GM12878 (cell line): ENCODE data around the gene TRIM67. TPM values are rescaled to one million over a fixed set of nuclear protein-coding genes. Genes with fewer than 3 reads are reported as not detected.

Experiments used
- ATAC-seq: fragments of 200-7000 bp; cut with Tn5 transposase; 3 replicates; pipeline ENCODE4 v1.9.1; 2020; ENCODE audit warnings: mild to moderate bottlenecking, moderate library complexity
- BruUV-seq: library from RNA; stranded (reverse); fragments of 400-500 nt; replicated peaks from 2 replicates; lab custom pipeline; 2021; lab: Mats Ljungman, UMichigan
- CTCF ChIA-PET: fragments of 300-600 bp; sonication (Branson Sonifier 250); formaldehyde crosslinking; extraction: SDS; loops from one replicate; lab custom pipeline; 2021; ENCODE audit warnings: inconsistent platforms; lab: Yijun Ruan, JAX
- POLR2A ChIA-PET: fragments of 350-600 bp; formaldehyde crosslinking; extraction: SDS; loops from one replicate; lab custom pipeline; 2021; ENCODE audit warnings: inconsistent platforms; lab: Charles Lee
- RAD21 ChIA-PET: fragments of 300-600 bp; sonication (Branson Sonifier 250); formaldehyde crosslinking; loops from one replicate; lab custom pipeline; 2023; ENCODE audit warnings: antibody characterized with exemption; ENCODE audit not compliant: unreplicated experiment; lab: Charles Lee
- SMC1A ChIA-PET: fragments of 300-600 bp; sonication (Branson Sonifier 250); formaldehyde crosslinking; loops from one replicate; lab custom pipeline; 2023; ENCODE audit not compliant: unreplicated experiment, uncharacterized antibody; lab: Charles Lee
- DNase-seq: peaks from one replicate; pipeline ENCODE4 v3.0.0-alpha.2; 2011; ENCODE audit warnings: low read depth, low spot score
- FAIRE-seq: peaks from 3 replicates; lab custom pipeline; 2011; peaks lifted over from hg19 to GRCh38; lab: Jason Lieb, UNC
- H2AFZ ChIP-seq: 2 replicates; pipeline ENCODE4 v1.6.0; 2011; ENCODE audit warnings: low read depth, low read length, control low read depth; ENCODE audit not compliant: control insufficient read depth
- H3K27ac ChIP-seq: 2 replicates; pipeline ENCODE4 v1.5.1; 2011; ENCODE audit warnings: control low read depth; ENCODE audit not compliant: control insufficient read depth, insufficient read depth
- H3K27me3 ChIP-seq, 2 experiments: replicated peaks in 1 of 2; 2 replicates each; pipeline versions ENCODE4 v1.6.0 to v1.6.1; 2011; ENCODE audit warnings: low read length in 1 of 2; ENCODE audit not compliant: control insufficient read depth in 2 of 2, insufficient read depth in 2 of 2
- H3K36me3 ChIP-seq, 2 experiments: 2 replicates each; pipeline ENCODE4 v1.5.1; 2011; ENCODE audit warnings: low read length in 1 of 2; ENCODE audit not compliant: control insufficient read depth in 2 of 2, insufficient read depth in 2 of 2
- H3K4me1 ChIP-seq: 2 replicates; pipeline ENCODE4 v1.6.1; 2011; ENCODE audit warnings: mild to moderate bottlenecking, low read length, moderate library complexity, mixed read lengths; ENCODE audit not compliant: control insufficient read depth, insufficient read depth
- H3K4me2 ChIP-seq: 2 replicates; pipeline ENCODE4 v1.6.0; 2011; ENCODE audit warnings: control low read depth; ENCODE audit not compliant: control insufficient read depth, insufficient read depth
- H3K4me3 ChIP-seq: fragments of 200-600 bp; sonication (generic); 2 replicates; pipeline ENCODE4 v1.5.1; 2016
- H3K79me2 ChIP-seq: 2 replicates; pipeline ENCODE4 v1.6.0; 2011; ENCODE audit warnings: low read length; ENCODE audit not compliant: control insufficient read depth, insufficient read depth
- H3K9ac ChIP-seq: 2 replicates; pipeline ENCODE4 v1.8.0; 2011; ENCODE audit warnings: low read length, control low read depth, mixed read lengths; ENCODE audit not compliant: control insufficient read depth, insufficient read depth
- H3K9me3 ChIP-seq: replicated peaks from 3 replicates; pipeline ENCODE4 v1.5.1; 2011; ENCODE audit warnings: mild to moderate bottlenecking, low read length; ENCODE audit not compliant: control insufficient read depth, insufficient read depth
- H4K20me1 ChIP-seq: 2 replicates; pipeline ENCODE4 v1.6.0; 2011; ENCODE audit not compliant: control insufficient read depth, insufficient read depth
- BHLHE40 ChIP-seq, 2 experiments: fragments of 450-650 bp in 1 of 2; IDR thresholded peaks; 2 replicates each; pipeline ENCODE4 v1.6.1; 2011 to 2017; ENCODE audit warnings: low read depth in 2 of 2, borderline replicate concordance in 1 of 2, improper control_type of control experiment in 1 of 2, low read length in 1 of 2, mild to moderate bottlenecking in 1 of 2
- BMI1 ChIP-seq: fragments of 450-650 bp; IDR thresholded peaks from 2 replicates; pipeline ENCODE4 v1.6.1; 2016; ENCODE audit warnings: mild to moderate bottlenecking, moderate library complexity, borderline replicate concordance
- CEBPB ChIP-seq, 2 experiments: fragments of 150-350 bp in 1 of 2; IDR thresholded peaks; 2 replicates each; pipeline ENCODE4 v1.6.1; 2012 to 2014; ENCODE audit warnings: low read depth in 2 of 2, low read length in 2 of 2, borderline replicate concordance in 1 of 2, inconsistent platforms in 1 of 2
- DPF2 ChIP-seq: fragments of 450-650 bp; IDR thresholded peaks from 2 replicates; pipeline ENCODE4 v1.6.1; 2017; ENCODE audit warnings: mild to moderate bottlenecking
- FOXM1 ChIP-seq: IDR thresholded peaks from 2 replicates; pipeline ENCODE4 v1.6.1; 2012; ENCODE audit warnings: low read depth, mild to moderate bottlenecking, inconsistent platforms, low read length, moderate library complexity
- GABPA ChIP-seq: IDR thresholded peaks from 2 replicates; pipeline ENCODE4 v1.6.1; 2014; ENCODE audit warnings: antibody characterized with exemption, low read depth, mild to moderate bottlenecking, inconsistent platforms
- HDGF ChIP-seq: fragments of 450-650 bp; IDR thresholded peaks from 2 replicates; pipeline ENCODE4 v1.6.1; 2016; ENCODE audit warnings: antibody characterized with exemption
- IRF4 ChIP-seq: IDR thresholded peaks from 2 replicates; pipeline ENCODE4 v1.6.1; 2011; ENCODE audit warnings: low read depth, low read length
- MEF2A ChIP-seq: IDR thresholded peaks from 2 replicates; pipeline ENCODE4 v1.6.1; 2011; ENCODE audit warnings: low read depth, mild to moderate bottlenecking, low read length, moderate library complexity; ENCODE audit not compliant: insufficient read depth
- PML ChIP-seq: IDR thresholded peaks from 2 replicates; pipeline ENCODE4 v1.6.1; 2012; ENCODE audit warnings: low read length, inconsistent platforms
- POLR2AphosphoS2 ChIP-seq: IDR thresholded peaks from 2 replicates; pipeline ENCODE4 v1.6.1; 2011; ENCODE audit warnings: low read depth, mild to moderate bottlenecking, low read length, improper control_type of control experiment, moderate library complexity
- RCOR1 ChIP-seq: conservative IDR thresholded peaks from 2 replicates; pipeline ENCODE4 v1.6.1; 2012; ENCODE audit warnings: low read depth, low read length, improper control_type of control experiment
- SMAD5 ChIP-seq: IDR thresholded peaks from 2 replicates; pipeline ENCODE4 v1.6.1; 2016; ENCODE audit warnings: antibody characterized with exemption, low read depth
- SP1 ChIP-seq: IDR thresholded peaks from one replicate; pipeline ENCODE4 v1.6.1; 2011; ENCODE audit warnings: low read depth, low read length
- TAF1 ChIP-seq: IDR thresholded peaks from 2 replicates; pipeline ENCODE4 v1.6.1; 2011; ENCODE audit warnings: mild to moderate bottlenecking, low read depth, low read length, borderline replicate concordance
- TARDBP ChIP-seq: IDR thresholded peaks from 2 replicates; pipeline ENCODE4 v1.6.1; 2016; ENCODE audit warnings: borderline replicate concordance
- WGBS: methylation state at CpG from one replicate; pipeline ENCODE4 v1.1.6; 2016; ENCODE audit warnings: low lambda C conversion rate; ENCODE audit not compliant: insufficient replicate concordance, insufficient coverage; ENCODE audit errors: missing lambda C conversion rate; 5-methylcytosine and 5-hydroxymethylcytosine counted together
- in situ Hi-C: fragments of 300-500 bp; cut with MboI; formaldehyde crosslinking; loops from 9 replicates; pipeline ENCODE4 v1.14.3; 2018; ENCODE audit warnings: mixed read lengths
- intact Hi-C: fragments of 100-400 bp; cut with micrococcal nuclease; formaldehyde crosslinking; loops from one replicate; pipeline ENCODE4 v1.14.2; 2022; ENCODE audit not compliant: unreplicated experiment
- polyA plus RNA-seq, 11 experiments: library from polyadenylated mRNA; depleted of rRNA in 4 of 11; unstranded in 6 of 11; stranded (reverse) in 5 of 11; fragments of >200 nt; fragmentation: Nextera tagmentation in 4 of 11; fragmentation: Illumina TruSeq in 1 of 11; extraction: Ambion mirVana in 4 of 11; extraction: Trizol in 1 of 11; gene quantifications; 1 replicate in 1 of 11; 2 replicates in 10 of 11; pipeline versions ENCODE4 v1.2.1 to v1.2.3, GENCODE V29; 2011 to 2016; ENCODE audit warnings: inconsistent platforms in 2 of 11, missing spikeins in 2 of 11, low read depth in 1 of 11
- total RNA-seq, 4 experiments: library from RNA; depleted of rRNA in 3 of 4; stranded (reverse); fragments of >200 nt in 3 of 4; fragmentation: Illumina TruSeq in 1 of 4; extraction: Trizol in 1 of 4; gene quantifications; 2 replicates each; pipeline versions ENCODE4 v1.2.1 to v1.2.3, GENCODE V29; 2013 to 2021
- TF ChIP-seq, protein P1 (sequence below), 3 experiments: IDR thresholded peaks in 2 of 3; conservative IDR thresholded peaks in 1 of 3; 2 replicates each; pipeline ENCODE4 v1.5.1; 2011; ENCODE audit warnings: low read depth in 3 of 3, low read length in 3 of 3, mild to moderate bottlenecking in 3 of 3, control low read depth in 2 of 3, moderate library complexity in 2 of 3, inconsistent platforms in 1 of 3, mixed read lengths in 1 of 3; ENCODE audit not compliant: control insufficient read depth in 2 of 3, insufficient read depth in 1 of 3; ENCODE audit errors: extremely low read depth in 1 of 3
- TF ChIP-seq, protein P2 (sequence below): fragments of 450-650 bp; formaldehyde crosslinking; IDR thresholded peaks from 2 replicates; pipeline ENCODE4 v1.5.0; 2022; ENCODE audit warnings: mild to moderate bottlenecking, missing genetic modification characterization

TRIM67 gene
- total and polyA plus RNA-seq, 10 of the 15 experiments (the other 5 are each of a cell fraction or from before 2014, with no cell fraction given) = under 0.01 to 0.01 TPM; not detected in 8

DNA sequence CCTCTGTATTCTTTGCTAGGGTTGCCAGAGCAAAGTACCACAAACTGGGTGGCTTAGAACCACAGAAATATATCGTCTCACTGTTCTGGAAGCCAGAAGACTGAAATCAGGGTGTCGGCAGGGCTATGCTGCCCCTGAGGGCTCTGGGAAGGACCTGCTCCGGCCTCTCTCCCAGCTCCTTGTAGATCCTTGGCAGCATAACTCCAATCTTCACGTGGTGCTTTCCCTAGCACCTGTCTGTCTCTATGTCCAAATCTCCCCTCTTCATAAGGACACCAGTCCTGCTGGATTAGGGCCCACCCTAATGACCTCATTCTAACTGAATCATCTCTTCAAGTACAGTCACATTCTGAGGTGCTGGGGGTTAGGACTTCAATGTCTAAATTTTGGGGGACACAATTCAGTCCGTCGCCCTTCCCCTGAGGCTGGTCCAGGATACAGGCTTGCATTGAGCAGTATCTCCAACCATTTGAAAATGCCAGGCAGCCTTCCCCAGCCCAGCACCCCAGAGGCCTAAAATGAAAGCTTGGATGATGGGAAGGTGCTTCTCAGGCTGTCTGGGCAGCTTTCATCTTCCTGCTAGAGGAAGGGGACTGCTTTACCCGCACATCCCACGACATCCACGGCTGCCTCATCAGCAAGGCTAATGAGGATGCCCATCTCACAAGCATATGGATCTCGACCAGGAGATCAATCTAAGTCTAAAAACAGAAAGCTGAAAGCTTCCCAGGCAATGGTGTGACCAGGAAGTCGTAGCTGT is 24.7 kb downstream of the TRIM67 start (continued):
- TF ChIP-seq FOXM1 = no peak
- no peak for TF ChIP-seq DPF2
- no peak for TF ChIP-seq RCOR1
- TF ChIP-seq, protein P1, sequence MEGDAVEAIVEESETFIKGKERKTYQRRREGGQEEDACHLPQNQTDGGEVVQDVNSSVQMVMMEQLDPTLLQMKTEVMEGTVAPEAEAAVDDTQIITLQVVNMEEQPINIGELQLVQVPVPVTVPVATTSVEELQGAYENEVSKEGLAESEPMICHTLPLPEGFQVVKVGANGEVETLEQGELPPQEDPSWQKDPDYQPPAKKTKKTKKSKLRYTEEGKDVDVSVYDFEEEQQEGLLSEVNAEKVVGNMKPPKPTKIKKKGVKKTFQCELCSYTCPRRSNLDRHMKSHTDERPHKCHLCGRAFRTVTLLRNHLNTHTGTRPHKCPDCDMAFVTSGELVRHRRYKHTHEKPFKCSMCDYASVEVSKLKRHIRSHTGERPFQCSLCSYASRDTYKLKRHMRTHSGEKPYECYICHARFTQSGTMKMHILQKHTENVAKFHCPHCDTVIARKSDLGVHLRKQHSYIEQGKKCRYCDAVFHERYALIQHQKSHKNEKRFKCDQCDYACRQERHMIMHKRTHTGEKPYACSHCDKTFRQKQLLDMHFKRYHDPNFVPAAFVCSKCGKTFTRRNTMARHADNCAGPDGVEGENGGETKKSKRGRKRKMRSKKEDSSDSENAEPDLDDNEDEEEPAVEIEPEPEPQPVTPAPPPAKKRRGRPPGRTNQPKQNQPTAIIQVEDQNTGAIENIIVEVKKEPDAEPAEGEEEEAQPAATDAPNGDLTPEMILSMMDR (IDR thresholded peaks at IDR 0.05 in 2 of 3, conservative IDR thresholded peaks at IDR 0.05 in 1 of 3; ENCODE audit: control insufficient read depth in 2 of 3, extremely low read depth in 1 of 3, insufficient read depth in 1 of 3, low read depth in 3 of 3, low read length in 3 of 3) = no peak
- no peak for TF ChIP-seq HDGF
- no peak for TF ChIP-seq TAF1
- no peak for TF ChIP-seq SMAD5
- no peak for TF ChIP-seq PML
- no peak for TF ChIP-seq GABPA

DNA sequence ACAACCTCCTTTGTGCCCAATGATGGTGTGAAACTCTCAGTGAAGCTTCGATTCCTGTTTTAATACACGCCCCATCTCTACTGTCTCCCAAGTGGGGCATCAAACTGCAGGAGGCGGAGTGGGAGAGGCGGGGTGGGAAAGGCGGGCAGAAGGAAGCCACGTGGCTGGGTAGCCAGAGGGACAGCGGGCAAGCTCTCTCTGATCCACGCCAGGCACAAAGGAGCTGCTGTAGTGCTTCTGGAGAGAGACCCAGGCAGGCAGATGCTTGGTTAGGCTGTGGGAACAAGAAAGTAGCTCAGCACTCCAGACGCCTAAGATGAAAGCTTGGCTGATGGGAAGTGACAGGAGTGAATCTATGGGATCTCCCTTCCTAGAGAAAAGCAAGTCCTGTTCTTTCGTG is 25.7 kb downstream of the TRIM67 start:
- no peak overlapping the region for H3K4me3 ChIP-seq
- intact Hi-C loops = loop anchor here (2.0 kb wide), 1 partner anchor 19 kb away; no protein-coding TSS in a partner anchor
- FAIRE-seq (no peak), ATAC-seq (peak; percentile 38; the same call in 1 of the 3 replicates), DNase-seq (no peak)
- ChIA-PET CTCF (no interaction called here), RAD21 (no interaction called here), POLR2A (no interaction called here), SMC1A (interaction anchor here (1.4 kb wide), 1 partner anchor 13 kb away, joined by 3 read pairs; no protein-coding TSS in a partner anchor)
- 37% methylated on average over 10 of the region's 10 CpGs for WGBS
- no peak overlapping the region for H3K9ac ChIP-seq
- H3K79me2 ChIP-seq = no peaks in the 10 kb centered on the region
- H3K27me3 ChIP-seq = peaks cover 2 to 5% of the 10 kb centered on the region in 2 experiments
- no peak overlapping the region for H2AFZ ChIP-seq
- no peak overlapping the region for H3K4me2 ChIP-seq
- H3K4me1 ChIP-seq = no peaks in the 10 kb centered on the region
- no TSS peak for BruUV-seq
- no peaks in the 10 kb centered on the region for H3K36me3 ChIP-seq
- H4K20me1 ChIP-seq = no peaks in the 10 kb centered on the region
- H3K9me3 ChIP-seq = no peaks in the 10 kb centered on the region
- no peak overlapping the region for H3K27ac ChIP-seq
- in situ Hi-C loops = no loop called here
- no peak for TF ChIP-seq POLR2AphosphoS2
- no peak for TF ChIP-seq CEBPB (IDR thresholded peaks at IDR 0.05; ENCODE audit: borderline replicate concordance in 1 of 2, low read depth in 2 of 2, low read length in 2 of 2)
- no peak for TF ChIP-seq BMI1
- no peak for TF ChIP-seq GABPA
- TF ChIP-seq IRF4 = no peak
- TF ChIP-seq SP1 = no peak
- no peak for TF ChIP-seq BHLHE40 (IDR thresholded peaks at IDR 0.05; ENCODE audit: borderline replicate concordance in 1 of 2, low read depth in 2 of 2, low read length in 1 of 2)
- no peak for TF ChIP-seq MEF2A
- no peak for TF ChIP-seq TARDBP
- TF ChIP-seq, protein P2, sequence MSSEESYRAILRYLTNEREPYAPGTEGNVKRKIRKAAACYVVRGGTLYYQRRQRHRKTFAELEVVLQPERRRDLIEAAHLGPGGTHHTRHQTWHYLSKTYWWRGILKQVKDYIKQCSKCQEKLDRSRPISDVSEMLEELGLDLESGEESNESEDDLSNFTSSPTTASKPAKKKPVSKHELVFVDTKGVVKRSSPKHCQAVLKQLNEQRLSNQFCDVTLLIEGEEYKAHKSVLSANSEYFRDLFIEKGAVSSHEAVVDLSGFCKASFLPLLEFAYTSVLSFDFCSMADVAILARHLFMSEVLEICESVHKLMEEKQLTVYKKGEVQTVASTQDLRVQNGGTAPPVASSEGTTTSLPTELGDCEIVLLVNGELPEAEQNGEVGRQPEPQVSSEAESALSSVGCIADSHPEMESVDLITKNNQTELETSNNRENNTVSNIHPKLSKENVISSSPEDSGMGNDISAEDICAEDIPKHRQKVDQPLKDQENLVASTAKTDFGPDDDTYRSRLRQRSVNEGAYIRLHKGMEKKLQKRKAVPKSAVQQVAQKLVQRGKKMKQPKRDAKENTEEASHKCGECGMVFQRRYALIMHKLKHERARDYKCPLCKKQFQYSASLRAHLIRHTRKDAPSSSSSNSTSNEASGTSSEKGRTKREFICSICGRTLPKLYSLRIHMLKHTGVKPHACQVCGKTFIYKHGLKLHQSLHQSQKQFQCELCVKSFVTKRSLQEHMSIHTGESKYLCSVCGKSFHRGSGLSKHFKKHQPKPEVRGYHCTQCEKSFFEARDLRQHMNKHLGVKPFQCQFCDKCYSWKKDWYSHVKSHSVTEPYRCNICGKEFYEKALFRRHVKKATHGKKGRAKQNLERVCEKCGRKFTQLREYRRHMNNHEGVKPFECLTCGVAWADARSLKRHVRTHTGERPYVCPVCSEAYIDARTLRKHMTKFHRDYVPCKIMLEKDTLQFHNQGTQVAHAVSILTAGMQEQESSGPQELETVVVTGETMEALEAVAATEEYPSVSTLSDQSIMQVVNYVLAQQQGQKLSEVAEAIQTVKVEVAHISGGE = no peak
